GM23338 (cell line): ENCODE measurements around the gene EZR. TPM values are rescaled to one million over a fixed set of nuclear protein-coding genes. Genes with fewer than 3 reads are reported as not detected.

Experiments used
- ATAC-seq: fragments of 200-7000 bp; cut with Tn5 transposase; 3 replicates; pipeline ENCODE4 v1.9.1; 2020
- DNase-seq: peaks from one replicate; pipeline ENCODE4 v3.0.0-alpha.2; 2015; ENCODE audit warnings: low spot score
- H2AFZ ChIP-seq: fragments of 200-600 bp; sonication (generic); 2 replicates; pipeline ENCODE4 v1.8.0; 2016; ENCODE audit warnings: antibody characterized with exemption, mild to moderate bottlenecking, moderate library complexity
- H3F3A ChIP-seq: fragments of 200-600 bp; sonication (generic); replicated peaks from 2 replicates; pipeline ENCODE4 v1.8.0; 2017; ENCODE audit warnings: antibody characterized with exemption, mixed run types, low read depth
- H3K27ac ChIP-seq: fragments of 200-600 bp; sonication (generic); 2 replicates; pipeline ENCODE4 v1.6.1; 2016; ENCODE audit warnings: low read depth
- H3K27me3 ChIP-seq: fragments of 200-600 bp; sonication (generic); 2 replicates; pipeline ENCODE4 v1.8.0; 2016; ENCODE audit warnings: mild to moderate bottlenecking, mixed run types, moderate library complexity; ENCODE audit not compliant: insufficient read depth
- H3K36me3 ChIP-seq: fragments of 200-600 bp; sonication (generic); 2 replicates; pipeline ENCODE4 v1.8.0; 2016; ENCODE audit warnings: mild to moderate bottlenecking; ENCODE audit not compliant: insufficient read depth
- H3K4me1 ChIP-seq: fragments of 200-600 bp; sonication (generic); 2 replicates; pipeline ENCODE4 v1.8.0; 2016; ENCODE audit warnings: mild to moderate bottlenecking, moderate library complexity; ENCODE audit not compliant: insufficient read depth
- H3K4me2 ChIP-seq: fragments of 200-600 bp; sonication (generic); 2 replicates; pipeline ENCODE4 v1.7.1; 2017; ENCODE audit warnings: mixed run types
- H3K4me3 ChIP-seq: fragments of 200-600 bp; sonication (generic); 2 replicates; pipeline ENCODE4 v1.6.1; 2016; ENCODE audit warnings: mixed run types
- H3K79me2 ChIP-seq: fragments of 200-600 bp; sonication (generic); replicated peaks from 2 replicates; pipeline ENCODE4 v1.8.0; 2017; ENCODE audit warnings: mild to moderate bottlenecking; ENCODE audit not compliant: insufficient read depth
- H3K9me2 ChIP-seq: fragments of 200-600 bp; sonication (generic); 2 replicates; pipeline ENCODE4 v1.8.0; 2017; ENCODE audit not compliant: insufficient read depth
- H4K20me1 ChIP-seq: fragments of 200-600 bp; sonication (generic); replicated peaks from 2 replicates; pipeline ENCODE4 v1.8.0; 2017; ENCODE audit warnings: mild to moderate bottlenecking; ENCODE audit not compliant: insufficient read depth
- H3K27ac Mint-ChIP-seq: 2 replicates; pipeline ENCODE4 v1.8.0; 2020; ENCODE audit warnings: inconsistent platforms, mild to moderate bottlenecking, moderate library complexity, mixed read lengths
- H3K27me3 Mint-ChIP-seq: 3 replicates; pipeline ENCODE4 v1.8.0; 2022; ENCODE audit warnings: low read depth, mild to moderate bottlenecking, moderate library complexity, mixed read lengths, inconsistent platforms; ENCODE audit not compliant: insufficient read depth, poor library complexity
- H3K36me3 Mint-ChIP-seq: 3 replicates; pipeline ENCODE4 v1.8.0; 2021; ENCODE audit warnings: low read depth, mild to moderate bottlenecking, inconsistent platforms, moderate library complexity, mixed read lengths
- H3K4me1 Mint-ChIP-seq: 3 replicates; pipeline ENCODE4 v1.8.0; 2020; ENCODE audit warnings: mild to moderate bottlenecking, inconsistent platforms, mixed read lengths
- H3K4me3 Mint-ChIP-seq: 3 replicates; pipeline ENCODE4 v1.8.0; 2021; ENCODE audit warnings: moderate library complexity, mild to moderate bottlenecking, inconsistent platforms, mixed read lengths
- H3K9me3 Mint-ChIP-seq: 3 replicates; pipeline ENCODE4 v1.8.0; 2020; ENCODE audit warnings: moderate library complexity, mild to moderate bottlenecking, inconsistent platforms, mixed read lengths
- CREB1 ChIP-seq: fragments of 250-450 bp; sonication (Bioruptor Pico); IDR thresholded peaks from 2 replicates; pipeline ENCODE4 v1.5.0; 2020; ENCODE audit warnings: low read depth, mild to moderate bottlenecking, moderate library complexity
- CTCF ChIP-seq, 2 experiments: fragments of 200-600 bp in 1 of 2; sonication (generic) in 1 of 2; conservative IDR thresholded peaks; 2 replicates each; pipeline versions ENCODE4 v1.5.1 to v1.6.1; 2016 to 2017; ENCODE audit warnings: antibody characterized with exemption in 2 of 2, low read depth in 2 of 2, mild to moderate bottlenecking in 2 of 2, moderate library complexity in 1 of 2
- ETS1 ChIP-seq: IDR thresholded peaks from 2 replicates; pipeline ENCODE4 v1.6.1; 2016; ENCODE audit warnings: antibody characterized with exemption
- EZH2 ChIP-seq: fragments of 200-600 bp; sonication (generic); IDR thresholded peaks from one replicate; pipeline ENCODE4 v1.8.0; 2017; ENCODE audit warnings: antibody characterized with exemption, mild to moderate bottlenecking, low read depth; ENCODE audit not compliant: unreplicated experiment
- EZH2phosphoT487 ChIP-seq: fragments of 200-600 bp; sonication (generic); IDR thresholded peaks from one replicate; pipeline ENCODE4 v1.8.1; 2018; ENCODE audit warnings: antibody characterized with exemption; ENCODE audit not compliant: unreplicated experiment
- JUNB ChIP-seq: IDR thresholded peaks from one replicate; pipeline ENCODE4 v1.6.1; 2016; ENCODE audit warnings: antibody characterized with exemption; ENCODE audit not compliant: unreplicated experiment
- NANOG ChIP-seq: IDR thresholded peaks from 2 replicates; pipeline ENCODE4 v1.6.1; 2016; ENCODE audit warnings: antibody characterized with exemption, borderline replicate concordance
- POLR2AphosphoS5 ChIP-seq: IDR thresholded peaks from 2 replicates; pipeline ENCODE4 v1.6.1; 2016; ENCODE audit warnings: antibody characterized with exemption, low read depth
- STAT1 ChIP-seq: IDR thresholded peaks from one replicate; pipeline ENCODE4 v1.6.1; 2016; ENCODE audit warnings: antibody characterized with exemption; ENCODE audit not compliant: unreplicated experiment
- ZNF114 ChIP-seq: fragments of 250-450 bp; sonication (Bioruptor Pico); IDR thresholded peaks from 2 replicates; pipeline ENCODE4 v1.5.0; 2020; ENCODE audit warnings: mild to moderate bottlenecking, moderate library complexity
- polyA plus RNA-seq: library from polyadenylated mRNA; unstranded; fragments of >200 nt; fragmentation: Nextera tagmentation; extraction: Ambion mirVana; gene quantifications from 2 replicates; pipeline ENCODE4 v1.2.1, GENCODE V29; 2016
- total RNA-seq: library from RNA; depleted of rRNA; stranded (reverse); fragments of >200 nt; shearing (Covaris generic); gene quantifications from 2 replicates; pipeline ENCODE4 v1.2.3, GENCODE V29; 2014
- TF ChIP-seq, protein P1 (sequence below): fragments of 250-450 bp; sonication (Bioruptor Pico); IDR thresholded peaks from 2 replicates; pipeline ENCODE4 v1.5.0; 2020; ENCODE audit warnings: mild to moderate bottlenecking, moderate library complexity

The EZR gene
- total and polyA plus RNA-seq, 2 experiments from 2014 or later, result 199 to 208 TPM

- no peak for TF ChIP-seq EZH2
Measured at GRCh38 chr6:158807515-158808441, 11.4 kb downstream of the EZR start (continued).

DNA sequence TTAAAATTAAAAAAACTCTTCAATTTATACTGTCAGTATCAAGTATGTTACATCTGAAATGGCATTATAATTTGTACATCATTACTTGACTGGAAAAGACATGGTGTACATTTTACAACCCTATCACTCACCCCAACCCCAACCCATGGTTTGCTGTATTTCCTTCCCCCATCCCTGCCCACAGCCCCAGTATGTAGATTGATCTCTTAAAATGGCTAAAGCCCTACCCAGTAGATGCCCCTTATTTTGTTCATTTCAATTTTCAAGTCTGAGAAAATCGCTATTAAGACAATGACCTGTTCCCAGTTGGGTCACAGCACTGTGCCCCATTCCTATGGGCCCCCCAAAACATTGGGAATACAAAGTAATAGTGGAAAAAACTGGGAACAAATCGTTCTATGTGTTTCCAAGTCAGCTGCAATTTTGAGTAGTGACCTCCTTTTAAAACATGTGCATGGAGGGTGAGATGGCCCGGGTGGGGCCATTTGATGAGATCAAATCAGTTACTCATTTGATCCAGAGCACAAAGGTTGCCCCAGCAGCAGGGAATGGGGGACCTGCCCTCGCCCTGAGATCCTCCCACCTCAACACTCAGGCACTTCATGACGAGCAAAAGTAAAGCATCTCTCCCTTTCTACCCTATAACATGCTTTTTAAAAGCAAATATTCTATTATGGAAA is 13.3 kb downstream of the EZR start:
- no peaks in the 10 kb centered on the region for H3K27me3 ChIP-seq
- DNase-seq, result no peak
- H3K4me3 ChIP-seq, result no peak overlapping the region
- peaks cover 88% of the 10 kb centered on the region for H3K4me1 ChIP-seq
- no peaks in the 10 kb centered on the region for H3K9me2 ChIP-seq
- peak overlapping the region; percentile 68 for H3K27ac Mint-ChIP-seq
- no peaks in the 10 kb centered on the region for H3K36me3 ChIP-seq
- peak overlapping the region; percentile 60 for H3K27ac ChIP-seq
- no peaks in the 10 kb centered on the region for H3K9me3 Mint-ChIP-seq
- peak overlapping the region; percentile 28; the same call in 2 of the 3 replicates for H3K4me3 Mint-ChIP-seq
- peaks cover 38% of the 10 kb centered on the region; the same call in 2 of the 3 replicates for H3K36me3 Mint-ChIP-seq
- peaks cover 76% of the 10 kb centered on the region for H4K20me1 ChIP-seq
- no peak overlapping the region for H2AFZ ChIP-seq
- H3K27me3 Mint-ChIP-seq, result peaks cover 9% of the 10 kb centered on the region
- H3K4me2 ChIP-seq, result peak overlapping the region; percentile 41
- H3K4me1 Mint-ChIP-seq, result peaks cover 85% of the 10 kb centered on the region
- ATAC-seq, result peak; percentile 10; the same call in 2 of the 3 replicates
- 0 out of 2 replicates have a peak, but pooled peaks cover 10% of the 10 kb centered on the region for H3F3A ChIP-seq
- peaks cover 99% of the 10 kb centered on the region for H3K79me2 ChIP-seq
- TF ChIP-seq NANOG (no peak), CREB1 (CRISPR knock-in tag) (no peak), EZH2phosphoT487 (no peak), EZH2 (no peak), ETS1 (no peak), POLR2AphosphoS5 (no peak), CTCF (conservative IDR thresholded peaks at IDR 0.05; ENCODE audit: low read depth in 2 of 2) (no peak), ZNF114 (CRISPR knock-in tag) (no peak), STAT1 (no peak), JUNB (no peak)
- TF ChIP-seq, protein P1, sequence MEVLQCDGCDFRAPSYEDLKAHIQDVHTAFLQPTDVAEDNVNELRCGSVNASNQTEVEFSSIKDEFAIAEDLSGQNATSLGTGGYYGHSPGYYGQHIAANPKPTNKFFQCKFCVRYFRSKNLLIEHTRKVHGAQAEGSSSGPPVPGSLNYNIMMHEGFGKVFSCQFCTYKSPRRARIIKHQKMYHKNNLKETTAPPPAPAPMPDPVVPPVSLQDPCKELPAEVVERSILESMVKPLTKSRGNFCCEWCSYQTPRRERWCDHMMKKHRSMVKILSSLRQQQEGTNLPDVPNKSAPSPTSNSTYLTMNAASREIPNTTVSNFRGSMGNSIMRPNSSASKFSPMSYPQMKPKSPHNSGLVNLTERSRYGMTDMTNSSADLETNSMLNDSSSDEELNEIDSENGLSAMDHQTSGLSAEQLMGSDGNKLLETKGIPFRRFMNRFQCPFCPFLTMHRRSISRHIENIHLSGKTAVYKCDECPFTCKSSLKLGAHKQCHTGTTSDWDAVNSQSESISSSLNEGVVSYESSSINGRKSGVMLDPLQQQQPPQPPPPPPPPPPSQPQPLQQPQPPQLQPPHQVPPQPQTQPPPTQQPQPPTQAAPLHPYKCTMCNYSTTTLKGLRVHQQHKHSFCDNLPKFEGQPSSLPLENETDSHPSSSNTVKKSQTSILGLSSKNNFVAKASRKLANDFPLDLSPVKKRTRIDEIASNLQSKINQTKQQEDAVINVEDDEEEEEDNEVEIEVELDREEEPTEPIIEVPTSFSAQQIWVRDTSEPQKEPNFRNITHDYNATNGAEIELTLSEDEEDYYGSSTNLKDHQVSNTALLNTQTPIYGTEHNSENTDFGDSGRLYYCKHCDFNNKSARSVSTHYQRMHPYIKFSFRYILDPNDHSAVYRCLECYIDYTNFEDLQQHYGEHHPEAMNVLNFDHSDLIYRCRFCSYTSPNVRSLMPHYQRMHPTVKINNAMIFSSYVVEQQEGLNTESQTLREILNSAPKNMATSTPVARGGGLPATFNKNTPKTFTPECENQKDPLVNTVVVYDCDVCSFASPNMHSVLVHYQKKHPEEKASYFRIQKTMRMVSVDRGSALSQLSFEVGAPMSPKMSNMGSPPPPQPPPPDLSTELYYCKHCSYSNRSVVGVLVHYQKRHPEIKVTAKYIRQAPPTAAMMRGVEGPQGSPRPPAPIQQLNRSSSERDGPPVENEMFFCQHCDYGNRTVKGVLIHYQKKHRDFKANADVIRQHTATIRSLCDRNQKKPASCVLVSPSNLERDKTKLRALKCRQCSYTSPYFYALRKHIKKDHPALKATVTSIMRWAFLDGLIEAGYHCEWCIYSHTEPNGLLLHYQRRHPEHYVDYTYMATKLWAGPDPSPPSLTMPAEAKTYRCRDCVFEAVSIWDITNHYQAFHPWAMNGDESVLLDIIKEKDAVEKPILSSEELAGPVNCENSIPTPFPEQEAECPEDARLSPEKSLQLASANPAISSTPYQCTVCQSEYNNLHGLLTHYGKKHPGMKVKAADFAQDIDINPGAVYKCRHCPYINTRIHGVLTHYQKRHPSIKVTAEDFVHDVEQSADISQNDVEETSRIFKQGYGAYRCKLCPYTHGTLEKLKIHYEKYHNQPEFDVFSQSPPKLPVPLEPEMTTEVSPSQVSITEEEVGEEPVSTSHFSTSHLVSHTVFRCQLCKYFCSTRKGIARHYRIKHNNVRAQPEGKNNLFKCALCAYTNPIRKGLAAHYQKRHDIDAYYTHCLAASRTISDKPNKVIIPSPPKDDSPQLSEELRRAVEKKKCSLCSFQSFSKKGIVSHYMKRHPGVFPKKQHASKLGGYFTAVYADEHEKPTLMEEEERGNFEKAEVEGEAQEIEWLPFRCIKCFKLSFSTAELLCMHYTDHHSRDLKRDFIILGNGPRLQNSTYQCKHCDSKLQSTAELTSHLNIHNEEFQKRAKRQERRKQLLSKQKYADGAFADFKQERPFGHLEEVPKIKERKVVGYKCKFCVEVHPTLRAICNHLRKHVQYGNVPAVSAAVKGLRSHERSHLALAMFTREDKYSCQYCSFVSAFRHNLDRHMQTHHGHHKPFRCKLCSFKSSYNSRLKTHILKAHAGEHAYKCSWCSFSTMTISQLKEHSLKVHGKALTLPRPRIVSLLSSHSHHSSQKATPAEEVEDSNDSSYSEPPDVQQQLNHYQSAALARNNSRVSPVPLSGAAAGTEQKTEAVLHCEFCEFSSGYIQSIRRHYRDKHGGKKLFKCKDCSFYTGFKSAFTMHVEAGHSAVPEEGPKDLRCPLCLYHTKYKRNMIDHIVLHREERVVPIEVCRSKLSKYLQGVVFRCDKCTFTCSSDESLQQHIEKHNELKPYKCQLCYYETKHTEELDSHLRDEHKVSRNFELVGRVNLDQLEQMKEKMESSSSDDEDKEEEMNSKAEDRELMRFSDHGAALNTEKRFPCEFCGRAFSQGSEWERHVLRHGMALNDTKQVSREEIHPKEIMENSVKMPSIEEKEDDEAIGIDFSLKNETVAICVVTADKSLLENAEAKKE (CRISPR knock-in tag), result no peak
